Left hindlimb (tissue), 1 donor: ENCODE results near the gene ZMYND8.
"Not testable (repeated sequence)": the region's sequence is repeated elsewhere in the genome, so short reads cannot be mapped to it uniquely, and the experiment has no call there.

Experiments used
- DNase-seq: peaks from one replicate; pipeline ENCODE4 v3.0.0-alpha.2; 2018

The ZMYND8 gene

DNA sequence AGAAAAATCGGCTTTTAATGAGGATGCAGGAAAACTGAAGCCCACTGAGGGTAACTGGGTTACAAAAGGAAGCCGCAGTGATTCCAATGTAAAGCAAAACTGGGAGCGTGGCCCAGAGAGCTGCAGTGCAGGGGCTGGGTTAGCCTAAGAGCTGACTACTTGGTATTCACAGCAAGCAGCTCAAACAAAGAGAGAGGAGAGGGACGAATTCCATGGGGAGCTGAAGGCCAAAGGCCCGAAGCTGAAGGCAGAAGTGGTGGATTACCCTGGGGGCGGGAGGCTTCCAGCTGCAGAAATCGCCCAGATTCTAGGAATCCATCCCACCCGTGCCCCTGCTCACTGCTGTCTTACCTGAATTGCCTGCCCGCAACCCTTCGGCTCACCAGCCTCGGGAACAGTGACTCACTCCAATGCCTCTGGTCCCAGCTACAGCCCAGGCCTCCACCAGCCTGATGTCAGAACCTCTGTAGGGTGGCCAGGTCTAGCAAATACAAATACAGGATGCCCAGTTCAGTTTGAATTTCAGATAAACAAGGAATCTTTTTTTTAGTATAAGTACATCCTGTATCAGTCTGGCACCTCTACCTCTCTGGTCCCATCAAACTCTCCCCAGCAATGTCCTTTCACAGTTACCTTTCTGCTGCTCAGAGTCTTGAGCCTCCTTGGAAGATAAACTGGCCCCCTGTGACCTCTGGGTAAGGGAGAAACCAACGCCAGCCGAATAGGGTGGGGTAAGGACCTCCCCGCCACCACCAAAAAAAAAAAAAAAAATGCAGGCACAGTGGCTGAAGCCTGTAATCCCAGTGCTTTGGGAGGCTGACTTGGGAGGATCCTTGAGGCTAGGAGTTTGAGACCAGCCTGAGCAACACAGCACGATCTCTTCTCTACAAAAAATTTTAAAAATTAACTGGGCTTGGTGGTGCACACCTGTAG, 14.6 kb upstream of the ZMYND8 start:
- no peak for DNase-seq

DNA sequence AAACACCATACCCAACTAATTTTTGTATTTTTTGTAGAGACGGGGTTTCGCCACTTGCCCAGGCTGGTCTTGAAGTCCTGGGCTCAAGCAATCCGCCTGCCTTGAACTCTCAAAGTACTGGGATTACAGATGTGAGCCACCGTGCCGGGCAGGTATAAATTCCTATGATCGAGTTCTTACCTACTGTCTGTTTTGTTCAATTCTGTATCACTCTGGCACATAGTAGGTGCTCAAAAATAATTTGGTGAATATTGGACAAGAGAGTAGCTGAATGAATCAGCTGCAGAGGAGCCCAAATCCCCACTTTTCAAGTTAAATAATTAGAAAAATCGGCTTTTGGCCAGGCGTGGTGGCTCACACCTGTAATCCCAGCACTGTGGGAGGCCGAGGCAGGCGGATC, 13.7 kb upstream of the ZMYND8 start:
- DNase-seq: no peak

DNA sequence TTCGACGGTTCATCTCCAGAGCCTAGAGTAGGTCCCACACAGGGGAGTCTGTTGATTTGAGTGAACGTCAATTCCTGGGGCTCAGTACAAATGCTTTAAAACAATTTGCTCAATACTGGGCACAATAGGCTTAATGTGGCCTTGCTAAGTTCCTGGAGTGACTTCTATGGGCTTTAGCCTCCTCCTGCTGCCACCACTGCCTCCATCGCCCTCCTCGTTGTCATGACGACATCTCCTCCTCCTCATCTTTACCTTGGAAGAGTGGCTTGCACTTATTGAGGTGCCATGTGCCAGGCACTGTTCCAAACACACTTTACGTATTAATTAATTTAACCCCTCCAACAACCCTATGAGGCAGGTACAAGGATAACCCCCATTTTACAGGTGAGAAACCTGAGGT, 11.8 kb upstream of the ZMYND8 start:
- DNase-seq: no peak

DNA sequence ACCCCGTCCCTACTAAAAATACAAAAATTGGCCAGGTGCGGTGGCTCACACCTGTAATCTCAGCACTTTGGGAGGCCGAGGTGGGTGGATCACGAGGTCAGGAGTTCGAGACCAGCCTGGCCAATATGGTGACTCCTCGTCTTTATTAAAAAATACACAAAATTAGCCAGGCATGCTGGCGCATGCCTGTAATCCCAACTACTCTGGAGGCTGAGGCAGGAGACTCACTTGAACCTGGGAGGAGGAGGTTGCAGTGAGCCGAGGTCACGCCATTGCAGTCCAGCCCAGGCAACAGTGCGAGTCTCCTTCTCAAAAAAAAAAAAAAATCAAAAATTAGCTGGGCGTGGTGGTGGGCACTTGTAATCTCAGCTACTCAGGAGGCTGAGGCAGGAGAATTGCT, 9.8 kb upstream of the ZMYND8 start:
- DNase-seq: not testable (repeated sequence)

DNA sequence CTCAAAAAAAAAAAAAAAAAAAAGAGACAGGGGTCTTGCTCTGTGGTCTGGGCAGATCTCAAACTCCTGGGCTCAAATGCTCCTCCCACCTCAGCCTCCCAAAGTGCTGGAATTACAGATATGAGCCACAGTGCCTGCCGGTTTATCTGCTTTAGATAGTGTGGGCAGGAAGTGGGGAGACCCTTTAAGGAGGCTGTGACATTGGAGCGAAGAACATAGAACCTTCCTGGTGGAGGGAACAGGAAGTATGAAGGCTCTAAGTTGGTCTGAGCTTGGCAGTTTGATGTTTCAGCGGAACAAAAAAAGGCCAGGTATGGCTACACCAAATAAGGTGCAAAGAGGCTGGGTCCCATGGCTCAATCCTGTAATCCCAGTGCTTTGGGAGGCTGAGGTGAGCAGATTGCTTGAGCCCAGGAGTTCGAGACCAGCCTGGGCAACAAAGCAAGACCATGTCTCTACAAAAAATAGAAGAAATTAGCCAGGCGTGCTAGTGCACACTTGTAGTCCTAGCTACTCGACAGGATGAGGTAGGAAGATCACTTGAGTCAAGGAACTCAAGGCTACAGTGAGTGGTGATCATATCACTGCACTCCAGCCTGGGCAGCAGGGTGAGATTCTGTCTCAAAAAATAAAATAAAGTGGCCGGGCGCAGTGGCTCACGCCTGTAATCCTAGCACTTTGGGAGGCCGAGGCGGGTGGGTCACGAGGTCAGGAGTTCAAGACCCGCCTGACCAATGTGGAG, 8.7 kb upstream of the ZMYND8 start:
- DNase-seq: no peak

DNA sequence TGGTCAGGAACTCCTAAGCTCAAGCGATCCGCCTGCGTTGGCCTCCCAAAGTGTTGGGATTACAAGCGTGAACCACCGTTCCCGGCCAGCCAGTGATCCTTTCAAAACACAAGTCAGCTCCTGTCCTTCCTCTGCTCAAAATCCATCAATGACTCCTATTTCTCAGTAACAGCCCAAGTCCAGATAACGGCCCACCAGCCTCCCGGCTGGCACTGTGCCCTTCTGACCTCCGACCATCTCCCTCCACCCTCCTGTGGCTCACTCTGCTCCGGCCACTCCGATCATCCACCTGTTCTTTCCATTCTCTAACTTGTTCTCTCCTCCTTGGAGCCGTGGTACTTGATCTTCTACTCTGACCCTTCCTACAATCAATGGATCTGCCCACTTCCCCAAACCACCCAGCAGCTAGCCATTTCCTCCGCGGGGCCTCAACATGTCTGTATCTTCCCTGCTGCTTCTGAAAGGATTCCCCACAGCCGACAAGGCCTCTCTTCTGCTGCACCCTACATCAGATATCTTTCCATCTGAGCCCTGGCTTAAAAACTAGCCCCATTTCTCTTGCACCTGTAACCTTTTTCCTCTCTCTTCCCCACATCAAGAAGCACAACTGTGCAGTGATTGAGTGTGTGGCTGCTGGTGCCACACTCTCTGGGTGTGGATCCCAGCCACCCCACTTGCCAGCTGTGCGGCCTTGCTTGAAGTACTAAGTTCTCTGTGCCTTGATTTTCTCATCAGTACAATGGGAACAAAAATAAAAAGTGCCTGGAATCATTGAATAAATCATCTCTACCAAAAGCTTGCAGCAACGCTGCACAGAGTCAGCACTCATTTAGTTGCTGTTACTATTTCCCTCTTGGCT, 6.1 kb upstream of the ZMYND8 start:
- DNase-seq: no peak

DNA sequence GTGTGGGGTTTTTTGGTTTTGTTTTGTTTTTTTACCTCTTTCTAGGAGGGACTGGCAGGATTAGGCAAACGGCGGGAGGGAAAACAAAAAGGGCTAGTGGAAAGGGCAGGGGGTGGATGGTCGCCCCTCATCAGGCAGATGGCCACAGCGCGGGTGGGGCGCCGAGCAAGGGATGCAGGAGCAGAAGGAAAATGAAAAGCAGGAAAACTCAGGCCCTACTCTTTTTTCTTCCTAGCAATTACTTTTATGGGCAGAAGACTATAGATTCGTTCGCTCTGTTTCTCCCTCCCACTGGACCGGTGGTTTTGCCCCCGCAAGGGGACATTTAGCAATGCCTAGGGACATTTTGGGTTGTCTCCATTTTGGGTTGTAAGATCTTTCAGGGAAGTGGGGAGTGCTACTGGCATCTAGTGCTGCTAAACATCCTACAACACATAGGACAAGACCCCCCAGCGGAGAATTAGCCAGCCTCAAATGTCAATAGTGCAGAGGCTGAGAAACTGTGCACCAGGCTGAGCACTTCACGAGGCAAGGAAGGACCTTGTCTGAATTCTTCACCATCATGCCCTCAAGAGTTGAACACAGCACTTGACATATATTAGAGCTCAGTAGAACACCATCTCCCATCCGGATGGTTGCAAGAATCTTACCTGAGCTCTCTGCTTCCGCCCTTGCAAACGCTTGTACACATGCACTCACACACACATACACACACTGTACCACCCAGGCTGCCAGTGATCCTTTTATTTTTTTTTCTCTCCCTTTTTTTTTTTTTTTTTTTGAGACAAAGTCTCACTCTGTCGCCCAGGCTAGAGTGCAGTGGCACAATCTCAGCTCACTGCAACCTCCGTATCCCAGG, 4.8 kb upstream of the ZMYND8 start:
- no peak for DNase-seq

DNA sequence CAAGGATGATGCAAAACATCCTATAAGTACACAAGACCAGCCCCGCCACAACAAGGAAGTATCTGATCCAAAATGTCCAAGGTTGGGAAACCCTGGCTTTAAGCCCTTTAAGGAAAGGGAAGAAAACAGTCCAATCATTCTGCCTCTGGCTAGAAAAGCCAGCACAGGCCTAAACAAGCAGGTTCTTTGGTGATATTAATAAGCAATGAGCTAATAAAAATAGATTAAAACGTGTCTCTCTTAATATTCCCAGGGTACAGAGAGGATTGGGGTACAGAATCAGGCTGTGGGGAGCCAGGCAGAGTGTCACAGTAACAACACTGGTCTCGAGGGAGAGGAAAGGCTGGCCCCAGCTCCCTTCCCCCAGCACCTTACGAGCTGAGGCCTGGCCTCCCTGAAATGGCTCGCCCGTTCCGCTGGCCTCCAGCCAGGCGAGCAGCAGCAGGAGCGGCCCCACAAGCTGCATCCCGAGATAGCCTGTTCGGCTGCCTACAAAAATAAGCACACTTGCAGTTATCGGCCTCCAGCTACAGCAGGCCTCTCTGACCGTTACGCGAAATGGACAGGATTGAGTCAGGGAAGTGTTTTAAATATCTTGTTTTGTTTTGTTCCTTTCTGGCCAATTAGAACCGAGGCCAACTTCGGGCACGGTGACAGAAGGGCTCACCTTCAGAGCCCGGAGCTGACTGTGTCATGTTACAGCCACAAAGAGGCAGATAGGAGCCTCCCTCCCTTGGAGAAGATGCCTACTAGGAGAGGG, 4.0 kb upstream of the ZMYND8 start:
- peak; percentile 85 for DNase-seq

DNA sequence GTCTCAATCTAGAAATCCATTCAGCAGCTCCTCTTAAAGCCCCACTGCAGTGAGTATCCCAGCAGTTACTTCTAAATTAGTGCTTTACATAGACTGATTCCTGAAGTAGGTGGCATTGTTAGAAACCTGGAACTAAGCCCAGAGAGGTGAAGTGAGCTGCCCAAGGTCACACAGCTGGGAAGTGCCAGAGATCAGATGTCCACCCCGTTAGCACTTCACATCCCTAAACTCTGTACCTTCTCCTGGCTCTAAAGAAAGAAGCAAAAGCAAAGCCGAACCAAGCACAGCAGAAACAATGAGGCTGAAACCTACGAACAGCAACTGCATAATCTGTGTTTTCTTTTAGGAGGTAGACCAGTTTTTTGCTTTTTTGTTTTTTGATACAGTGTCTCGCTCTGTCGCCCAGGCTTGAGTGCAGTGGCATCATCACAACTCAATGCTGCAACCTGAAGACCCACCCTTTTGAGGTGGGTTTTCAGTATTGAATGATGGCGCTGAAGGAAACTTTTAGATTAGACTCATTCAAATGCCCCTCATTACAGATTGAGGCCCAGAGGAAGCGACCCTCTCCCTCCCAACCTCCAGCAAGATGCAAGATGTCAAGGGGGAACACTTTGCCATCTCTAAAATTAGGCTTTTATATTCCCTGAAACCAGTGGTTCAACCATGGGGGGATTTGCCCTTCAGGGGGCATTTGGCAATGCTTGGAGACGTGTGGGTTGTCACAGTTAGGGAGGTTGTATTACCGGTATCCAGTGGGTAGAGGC, 3.2 kb upstream of the ZMYND8 start:
- no peak for DNase-seq

DNA sequence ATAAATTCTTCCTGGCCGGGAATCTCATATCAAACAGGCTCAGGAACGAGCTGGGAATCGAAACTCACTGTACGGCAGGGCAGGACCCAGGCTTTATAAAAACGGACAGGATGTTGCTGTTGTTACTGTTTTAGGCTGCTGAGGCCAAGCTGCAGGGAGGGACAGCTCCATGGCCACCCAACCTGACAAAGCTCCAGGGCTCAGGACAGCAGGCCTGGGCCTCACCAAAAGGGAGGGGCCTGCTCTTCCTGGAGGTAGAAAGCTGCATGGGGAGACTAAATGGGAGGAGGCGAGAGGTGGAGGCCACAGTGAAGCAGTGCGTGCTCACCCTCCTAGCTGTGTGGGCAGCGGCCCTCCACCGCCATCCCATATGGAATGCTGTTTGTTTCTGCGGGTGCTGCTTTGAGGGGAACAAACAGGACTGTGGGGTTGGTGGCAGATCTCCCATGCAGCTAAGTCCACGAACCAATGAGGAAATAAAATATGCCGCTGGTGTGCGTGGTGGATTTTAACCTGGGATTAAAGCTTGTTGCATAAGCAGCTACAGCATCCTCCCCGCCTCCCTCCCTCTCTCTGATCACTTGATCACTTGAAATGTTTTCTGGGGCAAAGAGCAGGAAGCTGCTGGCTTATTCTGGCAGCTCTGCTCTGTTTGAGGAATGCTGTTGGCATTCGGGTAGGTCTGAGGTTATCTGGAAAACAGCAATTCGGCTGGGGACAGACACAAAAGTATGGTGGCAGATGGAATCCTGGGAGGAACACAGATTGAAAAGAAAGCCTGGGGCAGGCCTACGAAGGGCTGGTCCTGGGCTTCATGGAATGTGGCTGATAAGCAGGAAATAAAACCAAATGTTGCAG, 2.4 kb upstream of the ZMYND8 start:
- peak; percentile 77 for DNase-seq

DNA sequence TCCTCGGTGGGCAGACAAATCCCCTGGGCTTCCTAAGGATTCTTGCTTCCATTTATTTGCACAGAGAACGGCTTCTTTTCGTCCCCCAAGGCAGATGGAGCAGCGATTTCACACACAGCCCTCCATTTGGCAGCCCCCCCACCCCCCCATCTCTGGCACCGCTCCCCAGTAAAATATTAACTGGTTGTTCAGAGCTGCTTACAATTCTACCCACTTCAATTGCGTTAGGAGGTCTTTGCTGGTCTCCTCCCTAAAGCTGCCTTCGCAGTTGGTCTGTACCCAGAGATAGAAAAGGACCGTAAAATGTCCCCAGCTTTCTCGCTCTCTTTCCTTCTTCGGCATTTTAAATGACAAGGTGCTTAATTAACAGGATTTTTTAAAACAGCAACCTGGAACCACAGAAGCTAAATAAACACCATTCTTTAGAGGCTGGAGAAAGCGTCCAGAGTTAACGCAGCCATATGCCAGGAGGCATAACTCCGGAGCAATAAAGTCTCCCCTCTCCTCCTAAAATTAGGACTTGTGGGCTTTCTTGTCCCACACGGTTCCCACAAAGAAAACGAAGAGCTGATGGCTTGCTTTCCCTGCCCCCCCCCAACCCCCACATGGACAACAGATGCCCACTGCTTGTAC, 1.7 kb upstream of the ZMYND8 start:
- DNase-seq: no peak

DNA sequence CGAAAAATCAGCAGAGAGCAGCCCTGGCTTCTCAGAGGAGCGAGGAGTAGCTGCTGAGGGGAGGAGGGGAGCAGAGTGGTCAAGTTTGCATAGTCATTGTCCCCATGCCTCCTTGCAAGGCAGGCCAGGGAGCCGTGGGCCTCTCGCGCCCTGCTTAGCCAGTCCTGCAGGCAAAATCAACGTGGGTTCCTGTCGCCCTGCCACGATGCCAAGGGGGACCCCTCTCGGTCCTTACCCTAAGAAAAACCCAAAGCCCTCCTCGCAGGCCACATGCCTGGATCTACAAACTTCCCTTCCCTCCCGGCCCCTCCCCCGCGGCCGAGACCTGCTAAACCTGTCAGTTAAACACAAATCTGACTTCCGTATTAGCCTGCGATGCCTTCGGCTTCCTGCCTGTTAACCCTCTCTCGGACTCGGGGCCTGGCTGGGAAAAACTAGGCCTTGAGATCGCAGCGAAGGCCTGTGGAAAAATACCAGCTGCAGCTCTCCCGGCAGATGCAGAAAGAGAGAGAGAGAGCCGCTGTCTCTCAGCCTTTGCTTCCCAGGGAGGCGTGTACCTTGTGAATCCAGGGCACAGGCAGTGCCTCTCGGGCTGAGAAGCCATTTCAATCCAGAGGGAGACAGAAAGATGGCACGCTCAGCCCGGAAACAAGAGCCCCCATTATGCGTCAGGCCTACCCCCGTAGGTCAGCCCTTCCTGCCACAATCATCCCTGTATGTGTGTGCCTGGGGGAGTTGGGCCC, 968 bp upstream of the ZMYND8 start:
- peak; percentile 85 for DNase-seq

DNA sequence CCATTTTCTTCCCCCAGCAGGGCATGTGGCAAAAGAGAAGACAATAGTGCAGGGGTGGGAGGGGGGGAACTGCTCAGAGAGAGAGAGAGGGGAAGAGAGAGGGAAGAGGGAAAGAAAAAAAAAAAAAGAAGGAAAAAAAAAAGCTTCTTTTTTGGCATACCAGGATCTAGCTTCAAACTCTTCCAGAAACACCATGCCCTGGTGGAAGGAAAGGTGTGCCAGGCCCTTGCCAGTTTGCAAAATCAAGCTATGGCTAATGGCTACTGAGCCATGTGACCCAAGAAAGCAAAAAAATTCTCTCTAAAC, 326 bp downstream of the ZMYND8 start:
- no peak for DNase-seq

DNA sequence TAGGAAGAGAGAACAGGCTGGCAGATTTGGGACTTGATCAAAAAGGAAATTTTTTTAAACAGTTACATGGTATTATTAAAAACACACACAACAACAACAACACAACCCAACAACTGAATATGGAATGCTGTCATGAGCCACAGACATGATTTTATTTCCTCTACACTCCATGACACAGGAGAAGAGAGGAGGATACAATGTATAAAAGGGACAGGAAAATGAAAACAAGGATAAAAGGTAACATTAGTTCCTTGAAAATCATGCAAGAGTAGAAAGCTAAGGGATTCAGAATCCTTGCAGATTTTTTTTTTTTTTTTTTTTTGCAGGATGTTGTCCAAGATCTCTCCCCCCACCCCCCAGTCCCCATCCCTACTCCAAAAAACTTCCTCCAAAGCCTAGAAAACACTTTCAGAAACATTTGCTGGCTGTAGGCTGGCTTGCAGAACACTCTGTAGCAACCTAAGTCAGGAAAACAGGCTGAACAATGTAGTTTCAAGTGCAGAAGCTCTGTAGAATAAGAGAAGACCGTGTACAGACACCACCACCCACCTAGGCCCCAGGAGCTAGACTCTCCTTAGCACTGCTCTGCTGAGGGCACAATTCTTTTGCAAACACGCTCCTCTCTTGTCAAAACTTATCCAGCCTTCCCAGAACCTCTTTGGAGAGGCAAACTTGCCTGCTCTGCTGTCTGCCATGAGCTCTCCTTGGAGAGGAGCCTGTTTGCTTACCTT, 845 bp downstream of the ZMYND8 start:
- no peak for DNase-seq

DNA sequence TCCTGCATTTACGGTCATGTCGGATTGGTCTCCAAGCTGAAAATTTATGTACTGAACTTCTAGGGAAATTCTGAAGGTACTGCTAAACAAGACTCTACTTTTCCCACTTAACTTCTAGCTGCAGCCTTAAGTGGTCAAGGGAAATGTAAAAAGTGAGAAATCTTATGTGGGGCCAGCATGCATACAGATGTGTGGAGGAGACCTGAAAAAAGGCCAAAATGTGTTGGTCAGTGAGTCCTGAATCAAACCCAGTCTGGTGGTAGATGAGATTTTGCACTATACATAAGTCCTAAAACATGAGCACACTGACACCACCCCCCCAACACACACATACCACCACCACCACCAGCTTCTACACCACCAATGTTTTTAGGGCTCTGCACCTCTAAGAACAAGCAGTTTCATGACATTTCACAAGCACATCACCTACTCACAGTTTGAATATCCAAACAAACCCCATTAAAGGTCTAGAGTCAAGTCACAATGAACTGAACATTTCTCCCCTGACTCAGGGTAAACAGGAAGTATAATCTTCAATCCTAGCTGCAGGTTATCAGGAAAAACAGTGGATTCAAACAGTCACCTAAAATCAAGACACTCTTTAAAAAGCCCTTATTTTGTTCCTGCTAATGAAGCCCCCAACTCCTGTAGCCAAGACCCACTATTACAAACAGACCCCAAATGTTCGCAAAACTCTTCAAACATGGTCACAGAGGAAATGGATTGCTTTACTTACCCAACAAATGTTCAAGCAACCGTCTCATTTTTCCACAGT, 1.6 kb downstream of the ZMYND8 start:
- DNase-seq: no peak

DNA sequence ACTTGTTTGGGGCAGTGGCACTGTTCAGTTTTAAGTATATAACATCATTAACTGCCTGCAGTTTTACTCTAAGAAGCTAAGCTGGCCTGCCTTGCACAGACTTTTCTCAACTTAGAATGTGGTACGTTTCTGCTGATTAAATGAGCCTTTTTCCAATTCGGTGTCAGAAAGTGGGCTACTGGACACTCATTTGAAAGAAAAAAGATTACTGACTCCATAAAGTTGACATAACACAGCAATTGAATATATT, 2.1 kb downstream of the ZMYND8 start:
- DNase-seq: no peak

DNA sequence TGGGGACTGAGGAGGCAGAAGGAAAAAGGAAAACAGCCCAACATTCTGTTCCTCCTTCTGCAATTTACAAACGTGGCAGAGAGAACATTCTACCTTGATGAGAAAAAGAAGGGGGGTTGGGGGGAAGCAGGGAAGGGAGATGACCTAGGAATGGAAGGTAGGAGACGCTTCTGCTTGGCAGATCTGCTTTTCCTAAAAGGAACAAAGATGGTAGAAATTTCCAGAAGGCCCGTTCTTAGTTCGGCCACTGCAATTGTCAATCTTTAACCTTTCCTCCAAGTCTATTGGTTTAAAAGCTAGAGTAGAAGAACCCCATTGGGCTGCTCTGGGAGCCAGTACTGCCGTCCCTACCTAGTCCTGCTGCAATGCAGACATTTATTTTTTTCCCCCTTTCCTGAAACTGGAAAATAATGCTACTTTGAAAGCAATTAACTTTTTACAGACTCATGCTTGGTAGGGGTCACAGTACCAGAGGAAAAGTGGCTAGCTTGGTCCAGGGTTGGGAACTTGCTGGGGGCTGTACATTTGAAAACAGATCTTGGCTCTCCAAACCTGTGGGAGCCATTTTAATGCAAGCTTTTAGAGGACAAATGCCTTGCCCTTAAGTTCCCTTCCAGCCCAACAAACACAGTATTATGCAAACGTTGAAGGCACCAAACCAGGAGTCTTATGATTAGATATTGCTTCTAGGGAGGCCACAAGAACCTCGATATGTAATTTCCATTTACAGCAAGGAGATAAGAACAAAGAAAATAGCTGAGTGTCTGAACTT, 2.6 kb downstream of the ZMYND8 start:
- no peak for DNase-seq
